ENCODE results near the gene KCNIP4. TPM values are rescaled to one million over a fixed set of nuclear protein-coding genes. Genes with fewer than 3 reads are reported as not detected.
"Not testable (repeated sequence)": the region's sequence is repeated elsewhere in the genome, so short reads cannot be mapped to it uniquely, and the experiment has no call there.

Gene KCNIP4
- total RNA-seq, 1 experiment from 2014 or later, result not detected

- no peak for DNase-seq
- Histone ChIP-seq H3K4me1 (replicated peaks; ENCODE audit: insufficient read depth) (no peaks in the 10 kb centered on the region), H3F3A (ENCODE audit: insufficient read depth, low read depth) (no peaks in the 10 kb centered on the region), H3K9me3 (ENCODE audit: insufficient read depth, low read depth) (no peaks in the 10 kb centered on the region), H3K4me3 (no peak overlapping the region), H3K36me3 (ENCODE audit: low read depth) (no peaks in the 10 kb centered on the region), H2AFZ (no peak overlapping the region), H3K4me2 (no peak overlapping the region), H3K27me3 (ENCODE audit: insufficient read depth, low read depth) (no peaks in the 10 kb centered on the region), H3K27ac (no peak overlapping the region), H3K79me2 (ENCODE audit: low read depth) (no peaks in the 10 kb centered on the region), H3K9me2 (ENCODE audit: insufficient read depth) (no peaks in the 10 kb centered on the region), H4K20me1 (ENCODE audit: insufficient read depth) (no peaks in the 10 kb centered on the region)
- TF ChIP-seq EZH2 (IDR thresholded peaks at IDR 0.05; ENCODE audit: low read depth) (no peak), CTCF (conservative IDR thresholded peaks at IDR 0.05) (no peak)
- BruUV-seq (replicated peaks), result no TSS peak
- POLR2A ChIA-PET (ENCODE audit: unreplicated experiment), result no interaction called here
- CTCF ChIA-PET, result no interaction called here
- intact Hi-C loops (cut with micrococcal nuclease; ENCODE audit: unreplicated experiment), result no loop called here
Observed at GRCh38 chr4:20787940-20788665, 1160.5 kb downstream of the KCNIP4 start.

GRCh38 chr4:20783134-20783533 is 1165.4 kb downstream of the KCNIP4 start:
- POLR2A ChIA-PET (ENCODE audit: unreplicated experiment); H3K9me3 ChIP-seq (ENCODE audit: insufficient read depth, low read depth); intact Hi-C loops (cut with micrococcal nuclease; ENCODE audit: unreplicated experiment); H3K4me3 ChIP-seq; BruUV-seq (replicated peaks); H3K36me3 ChIP-seq (ENCODE audit: low read depth); H3K4me1 ChIP-seq (replicated peaks; ENCODE audit: insufficient read depth); H3K9me2 ChIP-seq (ENCODE audit: insufficient read depth); DNase-seq; H2AFZ ChIP-seq; CTCF ChIA-PET; H3K4me2 ChIP-seq; H3K27me3 ChIP-seq (ENCODE audit: insufficient read depth, low read depth); H4K20me1 ChIP-seq (ENCODE audit: insufficient read depth); H3K27ac ChIP-seq; H3K79me2 ChIP-seq (ENCODE audit: low read depth); H3F3A ChIP-seq (ENCODE audit: insufficient read depth, low read depth): not testable (repeated sequence)

GRCh38 chr4:20778896-20779295 is 1169.7 kb downstream of the KCNIP4 start:
- H3K27ac ChIP-seq, result no peak overlapping the region
- CTCF ChIA-PET, result no interaction called here

More at GRCh38 chr4:20778896-20779295, 1169.7 kb downstream of the KCNIP4 start:
- TF ChIP-seq EZH2 (IDR thresholded peaks at IDR 0.05; ENCODE audit: low read depth) (no peak), CTCF (conservative IDR thresholded peaks at IDR 0.05) (no peak)
- H3K4me2 ChIP-seq, result no peak overlapping the region
- H3K27me3 ChIP-seq (ENCODE audit: insufficient read depth, low read depth), result no peaks in the 10 kb centered on the region
- DNase-seq, result no peak
- H3K36me3 ChIP-seq (ENCODE audit: low read depth), result no peaks in the 10 kb centered on the region
- no TSS peak for BruUV-seq (replicated peaks)
- no peaks in the 10 kb centered on the region for H3K4me1 ChIP-seq (replicated peaks; ENCODE audit: insufficient read depth)
- no peaks in the 10 kb centered on the region for H4K20me1 ChIP-seq (ENCODE audit: insufficient read depth)
- no peaks in the 10 kb centered on the region for H3K79me2 ChIP-seq (ENCODE audit: low read depth)
- H2AFZ ChIP-seq, result no peak overlapping the region
- no peaks in the 10 kb centered on the region for H3K9me2 ChIP-seq (ENCODE audit: insufficient read depth)
- POLR2A ChIA-PET (ENCODE audit: unreplicated experiment), result no interaction called here
- no peak overlapping the region for H3K4me3 ChIP-seq
- H3K9me3 ChIP-seq (ENCODE audit: insufficient read depth, low read depth), result no peaks in the 10 kb centered on the region
- H3F3A ChIP-seq (ENCODE audit: insufficient read depth, low read depth), result no peaks in the 10 kb centered on the region
- intact Hi-C loops (cut with micrococcal nuclease; ENCODE audit: unreplicated experiment), result loop anchor here (10.0 kb wide), 2 partner anchors 116 to 356 kb away; no protein-coding TSS in a partner anchor
